ENCODE results near the gene GALM.
"Not testable (repeated sequence)": the region's sequence is repeated elsewhere in the genome, so short reads cannot be mapped to it uniquely, and the experiment has no call there.

GALM gene

GRCh38 chr2:38743672-38744398, 77.9 kb downstream of the GALM start:
- DNase-seq, result no peak

GRCh38 chr2:38744399-38744780, 78.5 kb downstream of the GALM start:
- no peak for DNase-seq

GRCh38 chr2:38745267-38745666, 79.4 kb downstream of the GALM start:
- no peak for DNase-seq

- DNase-seq, result no peak
Observed at GRCh38 chr2:38747007-38747424, 81.1 kb downstream of the GALM start.

GRCh38 chr2:38747819-38748218, 81.9 kb downstream of the GALM start:
- no peak for DNase-seq

- DNase-seq, result no peak
Observed at GRCh38 chr2:38748391-38748790, 82.5 kb downstream of the GALM start.

GRCh38 chr2:38748943-38749804, 83.3 kb downstream of the GALM start:
- no peak for DNase-seq

GRCh38 chr2:38750011-38750890, 84.3 kb downstream of the GALM start:
- no peak for DNase-seq

- DNase-seq, result peak; percentile 94
Observed at GRCh38 chr2:38750891-38751595, 85.1 kb downstream of the GALM start, which contains the start of gene SRSF7. TSS of gene SRSF7 (minus strand) at chr2:38751361. CDS start at chr2:38751256, 105 bp downstream.

GRCh38 chr2:38751596-38752410, 85.9 kb downstream of the GALM start:
- peak; percentile 23 for DNase-seq

- DNase-seq, result no peak
Observed at GRCh38 chr2:38754049-38754448, 88.1 kb downstream of the GALM start.

GRCh38 chr2:38754506-38754905, 88.6 kb downstream of the GALM start:
- DNase-seq, result no peak

GRCh38 chr2:38755891-38756290, 90.0 kb downstream of the GALM start:
- DNase-seq, result not testable (repeated sequence)

- DNase-seq, result no peak
Observed at GRCh38 chr2:38763228-38763627, 97.3 kb downstream of the GALM start.

- no peak for DNase-seq
Observed at GRCh38 chr2:38763728-38764127, 97.8 kb downstream of the GALM start.

- DNase-seq, result no peak
Observed at GRCh38 chr2:38765149-38765548, 99.2 kb downstream of the GALM start.

- no peak for DNase-seq
Observed at GRCh38 chr2:38765551-38765950, 99.6 kb downstream of the GALM start.

GRCh38 chr2:38771632-38772031, 105.7 kb downstream of the GALM start:
- DNase-seq, result no peak

- no peak for DNase-seq
Observed at GRCh38 chr2:38775097-38775920, 109.4 kb downstream of the GALM start.

GRCh38 chr2:38775921-38776225, 110.0 kb downstream of the GALM start:
- DNase-seq, result no peak

GRCh38 chr2:38776531-38776930, 110.6 kb downstream of the GALM start:
- no peak for DNase-seq
